M059J (cell line): ENCODE measurements around the gene ANKDD1B. TPM values are rescaled to one million over a fixed set of nuclear protein-coding genes. Genes with fewer than 3 reads are reported as not detected.

Experiments used
- DNase-seq: peaks from one replicate; pipeline ENCODE4 v3.0.0-alpha.2; 2012; ENCODE audit warnings: low read depth
- total RNA-seq: library from RNA; depleted of rRNA; stranded (reverse); fragments of >200 nt; shearing (Covaris generic); gene quantifications from 2 replicates; pipeline ENCODE4 v1.2.3, GENCODE V29; 2014; rRNA removed

ANKDD1B gene
- total RNA-seq, 1 experiment from 2014 or later: 0.05 TPM

DNA sequence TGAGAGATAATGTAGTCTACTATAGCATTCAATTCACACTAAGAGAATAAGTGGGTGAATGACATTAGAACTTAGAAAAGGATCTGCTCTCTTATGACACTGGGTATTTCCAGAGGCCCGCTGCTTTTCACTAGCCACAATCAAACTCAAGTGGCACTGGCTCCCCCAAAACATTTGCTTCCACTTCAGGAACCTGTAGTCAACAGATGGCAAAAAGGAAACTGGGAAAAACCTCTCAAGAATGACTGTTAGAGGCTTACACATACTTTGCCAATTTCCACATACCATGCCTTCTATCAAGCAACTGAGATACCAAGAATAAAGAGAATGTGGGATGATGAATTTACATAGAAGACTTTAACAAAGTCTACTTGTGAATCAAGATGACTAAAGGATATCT is 94.8 kb downstream of the ANKDD1B start:
- DNase-seq: no peak

GRCh38 chr5:75706775-75707174 is 95.5 kb downstream of the ANKDD1B start:
- no peak for DNase-seq

DNA sequence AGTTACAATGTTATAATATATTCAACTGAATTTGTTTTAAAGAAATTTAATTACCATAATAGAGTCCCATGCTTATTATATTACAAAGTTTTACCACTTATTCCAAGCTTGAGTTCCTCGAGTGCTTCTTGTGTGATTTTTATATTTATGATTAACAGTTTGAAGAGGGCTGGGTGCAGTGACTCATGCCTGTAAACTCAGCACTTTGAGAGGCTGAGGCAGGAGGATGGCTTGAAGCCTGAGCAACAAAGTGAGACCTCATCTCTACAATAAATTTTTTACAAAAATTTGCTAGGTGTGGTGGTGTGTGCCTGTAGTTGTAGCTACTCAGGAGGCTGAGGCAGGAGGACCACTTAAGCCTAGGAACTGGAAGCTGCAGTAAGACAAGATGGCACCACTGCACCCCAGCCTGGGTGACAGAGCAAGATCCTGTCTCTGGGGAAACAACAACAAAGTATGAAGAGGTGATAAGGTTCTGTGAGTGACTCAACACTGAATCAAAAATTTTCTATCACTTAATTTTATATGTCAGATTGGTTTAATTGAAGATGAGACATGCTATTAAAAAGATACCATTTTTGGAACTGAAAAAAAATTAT is 96.8 kb downstream of the ANKDD1B start:
- peak; percentile 64 for DNase-seq

- no peak for DNase-seq
Measured at GRCh38 chr5:75710637-75711036, 99.4 kb downstream of the ANKDD1B start.

GRCh38 chr5:75711151-75711550 is 99.9 kb downstream of the ANKDD1B start:
- no peak for DNase-seq

DNA sequence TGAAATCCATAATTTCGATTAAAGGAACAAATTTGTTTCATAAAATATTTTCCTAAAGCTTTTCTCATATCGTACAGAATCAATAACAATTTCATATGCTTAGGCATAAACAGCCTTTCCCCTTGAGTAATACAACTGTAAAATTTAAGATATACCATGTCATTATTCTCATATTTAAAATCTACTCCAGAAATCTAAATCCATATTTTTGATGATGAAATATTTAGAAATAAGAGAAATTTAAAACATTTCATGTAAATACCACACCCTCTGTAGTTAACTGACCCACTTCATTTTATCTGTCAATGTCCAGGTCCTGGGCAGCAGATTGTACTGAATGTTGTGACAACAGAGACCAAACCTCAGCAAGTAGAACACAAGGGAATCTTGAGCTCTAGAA is 100.8 kb downstream of the ANKDD1B start:
- no peak for DNase-seq

DNA sequence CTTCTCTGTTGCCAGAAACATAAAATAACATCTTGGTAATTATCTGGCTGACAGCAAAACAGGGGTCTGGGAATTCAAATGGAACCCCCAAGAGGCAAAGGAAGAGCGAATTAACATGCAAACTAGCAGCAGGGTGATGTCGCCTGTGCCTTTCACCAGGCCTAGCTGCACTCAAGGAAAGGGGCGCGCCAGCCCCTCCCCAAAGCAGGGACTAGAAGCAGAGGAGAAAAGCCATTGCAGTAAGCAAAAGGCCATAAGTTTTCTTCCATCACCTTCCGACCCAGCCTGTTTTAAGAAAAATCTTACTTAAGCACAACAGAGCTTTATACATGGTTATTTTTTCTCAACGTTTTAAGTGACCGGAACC is 105.4 kb downstream of the ANKDD1B start:
- no peak for DNase-seq

- peak; percentile 94 for DNase-seq
Measured at GRCh38 chr5:75717082-75717922, 106.0 kb downstream of the ANKDD1B start, which contains the start of gene POC5. Gene POC5 (minus strand): TSS chr5:75717437. CDS start chr5:75712937, 4,500 bp downstream.

DNA sequence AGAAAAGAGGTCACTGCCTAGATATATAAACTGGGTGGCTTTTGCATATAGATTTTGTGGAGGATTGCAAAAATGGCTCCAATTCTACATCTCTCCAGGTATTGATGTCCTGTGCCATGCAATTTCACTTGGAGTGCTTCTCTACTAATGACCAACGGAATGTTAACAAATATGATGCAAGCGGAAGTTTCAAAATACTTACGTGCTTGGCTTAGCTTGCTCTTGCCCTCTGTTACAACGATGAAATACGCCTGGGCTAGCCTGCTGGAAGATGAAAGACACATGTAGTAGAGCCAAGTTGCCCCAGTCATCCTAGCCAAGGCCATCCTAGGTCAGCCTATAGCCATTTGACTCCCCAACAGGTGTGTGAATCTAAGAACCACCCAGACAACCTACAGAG is 109.6 kb downstream of the ANKDD1B start:
- no peak for DNase-seq

Other genes with a start within 250 kb of the ANKDD1B start
- 10.9 and 13.3 TPM in 2 replicates for gene CERT1, start 99.8 kb upstream of the ANKDD1B start, total RNA-seq
- 24.2 and 28.9 TPM in 2 replicates for gene POLK, start 99.6 kb upstream of the ANKDD1B start, total RNA-seq
- gene POC5, start 106.0 kb downstream of the ANKDD1B start, total RNA-seq: 57.7 and 58.9 TPM in 2 replicates